ENCODE measurements around the gene GAREM1.

The GAREM1 gene

GRCh38 chr18:32427084-32427900, 43.4 kb downstream of the GAREM1 start:
- in situ Hi-C loops (cut with MboI; ENCODE audit: low sequenced_read_pairs): no loop called here

- in situ Hi-C loops (cut with MboI; ENCODE audit: low sequenced_read_pairs): no loop called here
These were observed 45.2 kb downstream of the GAREM1 start for GRCh38 chr18:32425466-32425865.

- in situ Hi-C loops (cut with MboI; ENCODE audit: low sequenced_read_pairs): no loop called here
These were observed 46.0 kb downstream of the GAREM1 start for GRCh38 chr18:32424696-32425095.

- in situ Hi-C loops (cut with MboI; ENCODE audit: low sequenced_read_pairs): no loop called here
These were observed 47.5 kb downstream of the GAREM1 start for GRCh38 chr18:32422978-32423740.

GRCh38 chr18:32422201-32422600, 48.5 kb downstream of the GAREM1 start:
- in situ Hi-C loops (cut with MboI; ENCODE audit: low sequenced_read_pairs): no loop called here

- in situ Hi-C loops (cut with MboI; ENCODE audit: low sequenced_read_pairs): no loop called here
These were observed 50.5 kb downstream of the GAREM1 start for GRCh38 chr18:32420084-32420750.

GRCh38 chr18:32418148-32418547, 52.5 kb downstream of the GAREM1 start:
- in situ Hi-C loops (cut with MboI; ENCODE audit: low sequenced_read_pairs): no loop called here

GRCh38 chr18:32405588-32405987, 65.1 kb downstream of the GAREM1 start:
- in situ Hi-C loops (cut with MboI; ENCODE audit: low sequenced_read_pairs): no loop called here

- in situ Hi-C loops (cut with MboI; ENCODE audit: low sequenced_read_pairs): no loop called here
These were observed 69.1 kb downstream of the GAREM1 start for GRCh38 chr18:32401621-32402020.

GRCh38 chr18:32393407-32393806, 77.3 kb downstream of the GAREM1 start:
- in situ Hi-C loops (cut with MboI; ENCODE audit: low sequenced_read_pairs): no loop called here

GRCh38 chr18:32391126-32391525, 79.6 kb downstream of the GAREM1 start:
- in situ Hi-C loops (cut with MboI; ENCODE audit: low sequenced_read_pairs): no loop called here

- in situ Hi-C loops (cut with MboI; ENCODE audit: low sequenced_read_pairs): no loop called here
These were observed 80.8 kb downstream of the GAREM1 start for GRCh38 chr18:32389858-32390257.

- in situ Hi-C loops (cut with MboI; ENCODE audit: low sequenced_read_pairs): no loop called here
These were observed 81.5 kb downstream of the GAREM1 start for GRCh38 chr18:32389191-32389590.

- in situ Hi-C loops (cut with MboI; ENCODE audit: low sequenced_read_pairs): no loop called here
These were observed 84.2 kb downstream of the GAREM1 start for GRCh38 chr18:32386471-32386870.

- in situ Hi-C loops (cut with MboI; ENCODE audit: low sequenced_read_pairs): no loop called here
These were observed 87.4 kb downstream of the GAREM1 start for GRCh38 chr18:32383050-32383819.

GRCh38 chr18:32381761-32382160, 88.9 kb downstream of the GAREM1 start:
- in situ Hi-C loops (cut with MboI; ENCODE audit: low sequenced_read_pairs): no loop called here

- in situ Hi-C loops (cut with MboI; ENCODE audit: low sequenced_read_pairs): no loop called here
These were observed 90.1 kb downstream of the GAREM1 start for GRCh38 chr18:32380559-32380958.

- in situ Hi-C loops (cut with MboI; ENCODE audit: low sequenced_read_pairs): no loop called here
These were observed 90.8 kb downstream of the GAREM1 start for GRCh38 chr18:32379891-32380290.

- in situ Hi-C loops (cut with MboI; ENCODE audit: low sequenced_read_pairs): no loop called here
These were observed 92.0 kb downstream of the GAREM1 start for GRCh38 chr18:32378705-32379104.

- in situ Hi-C loops (cut with MboI; ENCODE audit: low sequenced_read_pairs): no loop called here
These were observed 96.7 kb downstream of the GAREM1 start for GRCh38 chr18:32373995-32374394.

- in situ Hi-C loops (cut with MboI; ENCODE audit: low sequenced_read_pairs): no loop called here
These were observed 97.2 kb downstream of the GAREM1 start for GRCh38 chr18:32373505-32373904.

Measured in hTERT RPE-1 (cell line).